Liver (tissue), 9 donors: ENCODE results near the gene DPP4. TPM values are rescaled to one million over a fixed set of nuclear protein-coding genes. Genes with fewer than 3 reads are reported as not detected.

Experiments used
- DNase-seq: peaks from one replicate; pipeline ENCODE4 v3.0.0-alpha.2; 2017; ENCODE audit warnings: low spot score
- H3K27ac ChIP-seq, 2 donors: one replicate each; pipeline ENCODE4 v1.7.0; 2013; ENCODE audit warnings: inconsistent platforms in 2 of 2, low read length in 2 of 2, control low read depth in 1 of 2, low read depth in 1 of 2, mild to moderate bottlenecking in 1 of 2
- H3K27me3 ChIP-seq, 4 donors: one replicate each; pipeline versions ENCODE4 v1.6.1 to v1.7.0; 2013; ENCODE audit warnings: low read length in 3 of 4, inconsistent platforms in 1 of 4, mild to moderate bottlenecking in 1 of 4, moderate library complexity in 1 of 4; ENCODE audit not compliant: control insufficient read depth in 4 of 4, insufficient read depth in 4 of 4
- H3K36me3 ChIP-seq, 4 donors: one replicate each; pipeline versions ENCODE4 v1.6.1 to v1.7.0; 2013; ENCODE audit warnings: low read length in 3 of 4, mild to moderate bottlenecking in 3 of 4, low read depth in 1 of 4, moderate library complexity in 1 of 4; ENCODE audit not compliant: control insufficient read depth in 4 of 4, insufficient read depth in 3 of 4
- H3K4me1 ChIP-seq, 4 donors: one replicate each; pipeline versions ENCODE4 v1.6.1 to v1.7.0; 2013; ENCODE audit warnings: low read length in 3 of 4, mild to moderate bottlenecking in 3 of 4, moderate library complexity in 1 of 4; ENCODE audit not compliant: control insufficient read depth in 4 of 4, insufficient read depth in 4 of 4
- H3K4me3 ChIP-seq, 3 donors: one replicate each; pipeline versions ENCODE4 v1.6.1 to v1.7.0; 2013; ENCODE audit warnings: low read length in 3 of 3, control low read depth in 1 of 3, low read depth in 1 of 3, mild to moderate bottlenecking in 1 of 3
- H3K9ac ChIP-seq, 2 donors: one replicate each; pipeline ENCODE4 v1.7.0; 2013; ENCODE audit warnings: low read length in 2 of 2, mild to moderate bottlenecking in 2 of 2, moderate library complexity in 2 of 2, control low read depth in 1 of 2, low read depth in 1 of 2
- H3K9me3 ChIP-seq, 4 donors: one replicate each; pipeline versions ENCODE4 v1.6.1 to v1.7.0; 2013; ENCODE audit warnings: low read length in 3 of 4; ENCODE audit not compliant: control insufficient read depth in 4 of 4
- EGR1 ChIP-seq, 2 donors: IDR thresholded peaks; 2 replicates each; pipeline ENCODE4 v1.6.1; 2016 to 2018; ENCODE audit warnings: antibody characterized with exemption in 2 of 2, low read depth in 2 of 2
- FOXA1 ChIP-seq: IDR thresholded peaks from 2 replicates; pipeline ENCODE4 v1.6.1; 2016; ENCODE audit warnings: antibody characterized with exemption
- FOXA2 ChIP-seq: IDR thresholded peaks from 2 replicates; pipeline ENCODE4 v1.6.1; 2016; ENCODE audit warnings: antibody characterized with exemption
- GABPA ChIP-seq, 2 donors: IDR thresholded peaks in 1 of 2; conservative IDR thresholded peaks in 1 of 2; 2 replicates each; pipeline ENCODE4 v1.6.1; 2016; ENCODE audit warnings: antibody characterized with exemption in 2 of 2, mild to moderate bottlenecking in 1 of 2, moderate library complexity in 1 of 2
- HNF4A ChIP-seq, 2 donors: conservative IDR thresholded peaks; 2 replicates each; pipeline ENCODE4 v1.6.1; 2016; ENCODE audit warnings: antibody characterized with exemption in 2 of 2, mild to moderate bottlenecking in 2 of 2
- HNF4G ChIP-seq: IDR thresholded peaks from 2 replicates; pipeline ENCODE4 v1.6.1; 2016; ENCODE audit warnings: antibody characterized with exemption
- JUND ChIP-seq, 2 donors: IDR thresholded peaks; 2 replicates each; pipeline ENCODE4 v1.6.1; 2016; ENCODE audit warnings: antibody characterized with exemption in 2 of 2
- NR2F2 ChIP-seq: IDR thresholded peaks from 2 replicates; pipeline ENCODE4 v1.6.1; 2016; ENCODE audit warnings: antibody characterized with exemption
- RAD21 ChIP-seq, 2 donors: IDR thresholded peaks; 2 replicates each; pipeline ENCODE4 v1.6.1; 2016; ENCODE audit warnings: antibody characterized with exemption in 2 of 2, mild to moderate bottlenecking in 2 of 2
- RXRA ChIP-seq, 2 donors: IDR thresholded peaks; 2 replicates each; pipeline ENCODE4 v1.6.1; 2017 to 2018; ENCODE audit warnings: antibody characterized with exemption in 2 of 2, mild to moderate bottlenecking in 1 of 2
- SP1 ChIP-seq: IDR thresholded peaks from 2 replicates; pipeline ENCODE4 v1.6.1; 2018; ENCODE audit warnings: antibody characterized with exemption, mild to moderate bottlenecking
- TAF1 ChIP-seq: conservative IDR thresholded peaks from 2 replicates; pipeline ENCODE4 v1.6.1; 2016; ENCODE audit warnings: antibody characterized with exemption, mild to moderate bottlenecking
- YY1 ChIP-seq: IDR thresholded peaks from 2 replicates; pipeline ENCODE4 v1.6.1; 2016; ENCODE audit warnings: antibody characterized with exemption, mild to moderate bottlenecking
- WGBS: extraction: QIAGEN DNeasy Blood & Tissue Kit; methylation state at CpG from one replicate; pipeline ENCODE4 v1.1.7; 2013; 5-methylcytosine and 5-hydroxymethylcytosine counted together
- polyA plus RNA-seq, 2 donors: library from polyadenylated mRNA; stranded (reverse) in 1 of 2; unstranded in 1 of 2; fragments of 200-250 nt in 1 of 2; fragments of >200 nt in 1 of 2; fragmentation: Nextera tagmentation in 1 of 2; extraction: Ambion mirVana in 1 of 2; gene quantifications; one replicate each; pipeline versions ENCODE4 v1.2.1 to v1.2.3, GENCODE V29; 2013 to 2015
- total RNA-seq, 2 donors: library from RNA; depleted of rRNA; stranded (reverse); fragments of >200 nt; gene quantifications; one replicate each; pipeline ENCODE4 v1.2.3, GENCODE V29; 2014
- TF ChIP-seq, protein P1 (sequence below): IDR thresholded peaks from 2 replicates; pipeline ENCODE4 v1.6.1; 2016; ENCODE audit warnings: antibody characterized with exemption
- TF ChIP-seq, protein P2 (sequence below): IDR thresholded peaks from 2 replicates; pipeline ENCODE4 v1.6.1; 2016; ENCODE audit warnings: antibody characterized with exemption
- TF ChIP-seq, protein P3 (sequence below): IDR thresholded peaks from 2 replicates; pipeline ENCODE4 v1.6.1; 2016; ENCODE audit warnings: antibody characterized with exemption, mild to moderate bottlenecking
- TF ChIP-seq, protein P4 (sequence below): fragments of 150-350 bp; IDR thresholded peaks from 2 replicates; pipeline ENCODE4 v1.5.1; 2017; ENCODE audit warnings: improper control_type of control experiment, low read depth, low read length; ENCODE audit not compliant: missing input control
- TF ChIP-seq, protein P5 (sequence below): IDR thresholded peaks from 2 replicates; pipeline ENCODE4 v1.6.1; 2016; ENCODE audit warnings: antibody characterized with exemption
- donor health status: healthy.
- donor health status: healthy.
- donor health status: healthy.
- donor health status: healthy.
- donor health status: healthy.

DPP4 gene
- total and polyA plus RNA-seq, 4 donors = 9.6 to 30.1 (median 13.5) TPM

DNA sequence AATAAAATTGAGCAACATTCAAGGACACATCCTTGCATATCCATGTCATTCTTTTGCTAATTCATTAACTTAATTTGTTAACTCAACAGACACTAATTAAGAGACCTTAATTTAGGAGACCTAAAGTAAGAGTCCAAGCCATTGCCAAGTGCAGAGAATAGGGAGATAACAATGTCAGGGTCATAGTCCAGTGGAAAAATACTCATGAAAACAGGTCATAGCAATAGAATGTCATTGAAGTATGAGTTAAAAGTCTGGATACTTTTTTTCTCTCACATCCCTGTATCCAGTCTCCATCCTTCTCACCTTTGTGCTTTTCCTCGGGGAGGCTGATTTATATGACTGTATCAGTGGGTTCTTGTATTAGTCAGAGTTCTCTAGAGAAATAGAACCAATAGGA lies 26.6 kb upstream of the DPP4 start:
- 85% methylated on average over 1 of the region's 1 CpG for whole genome bisulfite sequencing
- TF ChIP-seq HNF4A (conservative IDR thresholded peaks at IDR 0.05) (peak; percentile 89), GABPA (IDR thresholded peaks at IDR 0.05 in 1 of 2, conservative IDR thresholded peaks at IDR 0.05 in 1 of 2) (no peak), RAD21 (IDR thresholded peaks at IDR 0.05) (no peak), FOXA2 (no peak), SP1 (peak; percentile 71), JUND (IDR thresholded peaks at IDR 0.05) (peak in 1 of 2 donors; percentile 75), YY1 (no peak), NR2F2 (no peak), HNF4G (peak; percentile 63), FOXA1 (no peak), EGR1 (IDR thresholded peaks at IDR 0.05; ENCODE audit: low read depth in 2 of 2) (peak in 1 of 2 donors; percentile 75), RXRA (IDR thresholded peaks at IDR 0.05) (peak; percentile 32 to 57), TAF1 (no peak)
- TF ChIP-seq, protein P1, sequence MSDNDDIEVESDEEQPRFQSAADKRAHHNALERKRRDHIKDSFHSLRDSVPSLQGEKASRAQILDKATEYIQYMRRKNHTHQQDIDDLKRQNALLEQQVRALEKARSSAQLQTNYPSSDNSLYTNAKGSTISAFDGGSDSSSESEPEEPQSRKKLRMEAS = no peak
- TF ChIP-seq, protein P2, sequence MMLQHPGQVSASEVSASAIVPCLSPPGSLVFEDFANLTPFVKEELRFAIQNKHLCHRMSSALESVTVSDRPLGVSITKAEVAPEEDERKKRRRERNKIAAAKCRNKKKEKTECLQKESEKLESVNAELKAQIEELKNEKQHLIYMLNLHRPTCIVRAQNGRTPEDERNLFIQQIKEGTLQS = no peak
- TF ChIP-seq, protein P3, sequence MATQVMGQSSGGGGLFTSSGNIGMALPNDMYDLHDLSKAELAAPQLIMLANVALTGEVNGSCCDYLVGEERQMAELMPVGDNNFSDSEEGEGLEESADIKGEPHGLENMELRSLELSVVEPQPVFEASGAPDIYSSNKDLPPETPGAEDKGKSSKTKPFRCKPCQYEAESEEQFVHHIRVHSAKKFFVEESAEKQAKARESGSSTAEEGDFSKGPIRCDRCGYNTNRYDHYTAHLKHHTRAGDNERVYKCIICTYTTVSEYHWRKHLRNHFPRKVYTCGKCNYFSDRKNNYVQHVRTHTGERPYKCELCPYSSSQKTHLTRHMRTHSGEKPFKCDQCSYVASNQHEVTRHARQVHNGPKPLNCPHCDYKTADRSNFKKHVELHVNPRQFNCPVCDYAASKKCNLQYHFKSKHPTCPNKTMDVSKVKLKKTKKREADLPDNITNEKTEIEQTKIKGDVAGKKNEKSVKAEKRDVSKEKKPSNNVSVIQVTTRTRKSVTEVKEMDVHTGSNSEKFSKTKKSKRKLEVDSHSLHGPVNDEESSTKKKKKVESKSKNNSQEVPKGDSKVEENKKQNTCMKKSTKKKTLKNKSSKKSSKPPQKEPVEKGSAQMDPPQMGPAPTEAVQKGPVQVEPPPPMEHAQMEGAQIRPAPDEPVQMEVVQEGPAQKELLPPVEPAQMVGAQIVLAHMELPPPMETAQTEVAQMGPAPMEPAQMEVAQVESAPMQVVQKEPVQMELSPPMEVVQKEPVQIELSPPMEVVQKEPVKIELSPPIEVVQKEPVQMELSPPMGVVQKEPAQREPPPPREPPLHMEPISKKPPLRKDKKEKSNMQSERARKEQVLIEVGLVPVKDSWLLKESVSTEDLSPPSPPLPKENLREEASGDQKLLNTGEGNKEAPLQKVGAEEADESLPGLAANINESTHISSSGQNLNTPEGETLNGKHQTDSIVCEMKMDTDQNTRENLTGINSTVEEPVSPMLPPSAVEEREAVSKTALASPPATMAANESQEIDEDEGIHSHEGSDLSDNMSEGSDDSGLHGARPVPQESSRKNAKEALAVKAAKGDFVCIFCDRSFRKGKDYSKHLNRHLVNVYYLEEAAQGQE = no peak
- TF ChIP-seq, protein P4, sequence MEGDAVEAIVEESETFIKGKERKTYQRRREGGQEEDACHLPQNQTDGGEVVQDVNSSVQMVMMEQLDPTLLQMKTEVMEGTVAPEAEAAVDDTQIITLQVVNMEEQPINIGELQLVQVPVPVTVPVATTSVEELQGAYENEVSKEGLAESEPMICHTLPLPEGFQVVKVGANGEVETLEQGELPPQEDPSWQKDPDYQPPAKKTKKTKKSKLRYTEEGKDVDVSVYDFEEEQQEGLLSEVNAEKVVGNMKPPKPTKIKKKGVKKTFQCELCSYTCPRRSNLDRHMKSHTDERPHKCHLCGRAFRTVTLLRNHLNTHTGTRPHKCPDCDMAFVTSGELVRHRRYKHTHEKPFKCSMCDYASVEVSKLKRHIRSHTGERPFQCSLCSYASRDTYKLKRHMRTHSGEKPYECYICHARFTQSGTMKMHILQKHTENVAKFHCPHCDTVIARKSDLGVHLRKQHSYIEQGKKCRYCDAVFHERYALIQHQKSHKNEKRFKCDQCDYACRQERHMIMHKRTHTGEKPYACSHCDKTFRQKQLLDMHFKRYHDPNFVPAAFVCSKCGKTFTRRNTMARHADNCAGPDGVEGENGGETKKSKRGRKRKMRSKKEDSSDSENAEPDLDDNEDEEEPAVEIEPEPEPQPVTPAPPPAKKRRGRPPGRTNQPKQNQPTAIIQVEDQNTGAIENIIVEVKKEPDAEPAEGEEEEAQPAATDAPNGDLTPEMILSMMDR = no peak
- TF ChIP-seq, protein P5, sequence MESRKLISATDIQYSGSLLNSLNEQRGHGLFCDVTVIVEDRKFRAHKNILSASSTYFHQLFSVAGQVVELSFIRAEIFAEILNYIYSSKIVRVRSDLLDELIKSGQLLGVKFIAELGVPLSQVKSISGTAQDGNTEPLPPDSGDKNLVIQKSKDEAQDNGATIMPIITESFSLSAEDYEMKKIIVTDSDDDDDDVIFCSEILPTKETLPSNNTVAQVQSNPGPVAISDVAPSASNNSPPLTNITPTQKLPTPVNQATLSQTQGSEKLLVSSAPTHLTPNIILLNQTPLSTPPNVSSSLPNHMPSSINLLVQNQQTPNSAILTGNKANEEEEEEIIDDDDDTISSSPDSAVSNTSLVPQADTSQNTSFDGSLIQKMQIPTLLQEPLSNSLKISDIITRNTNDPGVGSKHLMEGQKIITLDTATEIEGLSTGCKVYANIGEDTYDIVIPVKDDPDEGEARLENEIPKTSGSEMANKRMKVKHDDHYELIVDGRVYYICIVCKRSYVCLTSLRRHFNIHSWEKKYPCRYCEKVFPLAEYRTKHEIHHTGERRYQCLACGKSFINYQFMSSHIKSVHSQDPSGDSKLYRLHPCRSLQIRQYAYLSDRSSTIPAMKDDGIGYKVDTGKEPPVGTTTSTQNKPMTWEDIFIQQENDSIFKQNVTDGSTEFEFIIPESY = no peak
- no peak overlapping the region for H3K4me3 ChIP-seq
- no peaks in the 10 kb centered on the region for H3K9me3 ChIP-seq
- no peak overlapping the region for H3K9ac ChIP-seq
- H3K4me1 ChIP-seq = peaks cover 0 to 2% (median 0%) of the 10 kb centered on the region in 4 donors
- no peak for DNase-seq
- no peaks in the 10 kb centered on the region for H3K36me3 ChIP-seq
- H3K27me3 ChIP-seq = no peaks in the 10 kb centered on the region
- no peak overlapping the region for H3K27ac ChIP-seq
